ENCODE measurements around the gene ANKRD11.

Gene ANKRD11

DNA sequence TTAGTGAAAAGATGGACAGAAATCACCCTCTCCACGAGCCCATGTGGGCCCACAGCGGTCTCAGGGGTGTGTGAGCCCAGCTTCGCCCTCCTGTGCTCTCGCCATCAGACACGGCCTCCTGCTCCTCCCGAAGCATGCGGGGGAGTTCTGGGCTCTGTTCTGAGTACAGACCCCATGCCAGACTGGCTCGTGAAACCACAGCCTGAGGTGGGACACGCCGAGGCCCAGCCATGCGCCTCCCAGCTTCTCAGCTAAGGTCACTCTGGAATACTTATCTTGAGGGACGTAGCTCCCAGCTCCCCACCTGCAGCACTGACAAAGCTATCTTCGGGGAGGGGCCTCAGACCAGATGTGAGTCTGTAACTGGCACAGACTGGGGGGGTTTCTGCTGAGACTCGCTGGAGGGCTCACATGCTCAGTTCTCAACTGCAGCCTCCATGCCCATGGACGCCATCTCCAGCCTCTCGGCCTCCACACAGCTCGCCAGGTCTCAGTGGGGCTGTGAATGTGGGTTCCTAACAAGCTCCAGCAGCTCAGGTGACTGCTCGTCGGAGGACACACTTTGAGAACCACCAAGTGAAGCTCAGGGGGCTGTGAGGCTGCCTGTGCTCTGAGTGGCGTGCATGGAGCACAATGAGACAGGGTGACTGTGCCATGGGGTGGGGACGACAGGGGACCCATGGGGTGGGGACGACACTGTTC lies 177.6 kb downstream of the ANKRD11 start:
- Histone ChIP-seq H2AFZ (ENCODE audit: low read length) (no peak overlapping the region), H3K27me3 (ENCODE audit: insufficient read depth, low read length, poor library complexity, severe bottlenecking) (no peaks in the 10 kb centered on the region), H3K4me1 (ENCODE audit: insufficient read depth, low read length, poor library complexity, severe bottlenecking) (peaks cover 29% of the 10 kb centered on the region), H3K9me2 (replicated peaks; ENCODE audit: low read depth, low read length) (no peaks in the 10 kb centered on the region), H3K9me3 (ENCODE audit: insufficient read depth, low read depth, low read length) (no peaks in the 10 kb centered on the region), H3K36me3 (ENCODE audit: insufficient read depth, low read length) (peaks cover 21% of the 10 kb centered on the region; the same call in 1 of the 2 replicates), H3F3A (ENCODE audit: low read depth) (peaks cover 13% of the 10 kb centered on the region; the same call in 1 of the 2 replicates), H3K79me2 (ENCODE audit: insufficient read depth, low read length) (peaks cover 86% of the 10 kb centered on the region), H3K4me3 (ENCODE audit: low read length, poor library complexity, severe bottlenecking) (no peak overlapping the region), H4K20me1 (ENCODE audit: insufficient read depth, low read length, poor library complexity, severe bottlenecking) (peaks cover 67% of the 10 kb centered on the region), H3K9ac (ENCODE audit: low read depth, low read length, poor library complexity, severe bottlenecking) (no peak overlapping the region), H3K4me2 (ENCODE audit: low read depth, low read length, poor library complexity, severe bottlenecking) (no peak overlapping the region)
- no peak for TF ChIP-seq EZH2phosphoT487 (IDR thresholded peaks at IDR 0.05; ENCODE audit: borderline replicate concordance)
- TF ChIP-seq, protein P1, sequence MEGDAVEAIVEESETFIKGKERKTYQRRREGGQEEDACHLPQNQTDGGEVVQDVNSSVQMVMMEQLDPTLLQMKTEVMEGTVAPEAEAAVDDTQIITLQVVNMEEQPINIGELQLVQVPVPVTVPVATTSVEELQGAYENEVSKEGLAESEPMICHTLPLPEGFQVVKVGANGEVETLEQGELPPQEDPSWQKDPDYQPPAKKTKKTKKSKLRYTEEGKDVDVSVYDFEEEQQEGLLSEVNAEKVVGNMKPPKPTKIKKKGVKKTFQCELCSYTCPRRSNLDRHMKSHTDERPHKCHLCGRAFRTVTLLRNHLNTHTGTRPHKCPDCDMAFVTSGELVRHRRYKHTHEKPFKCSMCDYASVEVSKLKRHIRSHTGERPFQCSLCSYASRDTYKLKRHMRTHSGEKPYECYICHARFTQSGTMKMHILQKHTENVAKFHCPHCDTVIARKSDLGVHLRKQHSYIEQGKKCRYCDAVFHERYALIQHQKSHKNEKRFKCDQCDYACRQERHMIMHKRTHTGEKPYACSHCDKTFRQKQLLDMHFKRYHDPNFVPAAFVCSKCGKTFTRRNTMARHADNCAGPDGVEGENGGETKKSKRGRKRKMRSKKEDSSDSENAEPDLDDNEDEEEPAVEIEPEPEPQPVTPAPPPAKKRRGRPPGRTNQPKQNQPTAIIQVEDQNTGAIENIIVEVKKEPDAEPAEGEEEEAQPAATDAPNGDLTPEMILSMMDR (conservative IDR thresholded peaks at IDR 0.05; ENCODE audit: low read length), result no peak

DNA sequence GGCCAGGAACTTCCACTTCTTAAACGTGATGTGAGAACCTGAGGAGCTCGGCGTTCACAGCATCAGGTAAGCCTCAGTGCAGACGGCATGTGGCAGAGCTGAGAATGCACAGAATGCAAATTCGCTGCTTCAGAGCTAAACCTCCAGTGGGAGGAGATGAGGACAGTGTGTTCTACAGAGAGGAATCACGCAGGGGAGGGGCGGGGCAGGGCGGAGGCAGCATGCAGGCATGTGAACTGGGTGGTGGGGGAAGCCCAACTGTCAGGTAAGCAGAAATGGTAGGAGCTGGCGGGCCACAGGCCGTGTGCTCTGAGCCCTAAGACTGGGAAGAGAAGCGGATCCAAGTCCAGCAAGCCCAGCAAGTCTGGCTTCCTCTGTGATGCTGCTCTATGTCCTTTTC lies 178.2 kb downstream of the ANKRD11 start:
- peaks cover 68% of the 10 kb centered on the region for H4K20me1 ChIP-seq (ENCODE audit: insufficient read depth, low read length, poor library complexity, severe bottlenecking)
- no peak overlapping the region for H3K4me3 ChIP-seq (ENCODE audit: low read length, poor library complexity, severe bottlenecking)
- H3F3A ChIP-seq (ENCODE audit: low read depth), result peaks cover 13% of the 10 kb centered on the region; the same call in 1 of the 2 replicates
- no peaks in the 10 kb centered on the region for H3K9me3 ChIP-seq (ENCODE audit: insufficient read depth, low read depth, low read length)
- H3K9ac ChIP-seq (ENCODE audit: low read depth, low read length, poor library complexity, severe bottlenecking), result no peak overlapping the region
- H3K9me2 ChIP-seq (replicated peaks; ENCODE audit: low read depth, low read length), result no peaks in the 10 kb centered on the region
- peaks cover 21% of the 10 kb centered on the region; the same call in 1 of the 2 replicates for H3K36me3 ChIP-seq (ENCODE audit: insufficient read depth, low read length)
- peaks cover 27% of the 10 kb centered on the region for H3K4me1 ChIP-seq (ENCODE audit: insufficient read depth, low read length, poor library complexity, severe bottlenecking)
- H2AFZ ChIP-seq (ENCODE audit: low read length), result no peak overlapping the region
- H3K79me2 ChIP-seq (ENCODE audit: insufficient read depth, low read length), result peaks cover 87% of the 10 kb centered on the region
- no peak for TF ChIP-seq EZH2phosphoT487 (IDR thresholded peaks at IDR 0.05; ENCODE audit: borderline replicate concordance)
- TF ChIP-seq, protein P1 (conservative IDR thresholded peaks at IDR 0.05; ENCODE audit: low read length), result no peak
- H3K27me3 ChIP-seq (ENCODE audit: insufficient read depth, low read length, poor library complexity, severe bottlenecking), result no peaks in the 10 kb centered on the region
- no peak overlapping the region for H3K4me2 ChIP-seq (ENCODE audit: low read depth, low read length, poor library complexity, severe bottlenecking)

DNA sequence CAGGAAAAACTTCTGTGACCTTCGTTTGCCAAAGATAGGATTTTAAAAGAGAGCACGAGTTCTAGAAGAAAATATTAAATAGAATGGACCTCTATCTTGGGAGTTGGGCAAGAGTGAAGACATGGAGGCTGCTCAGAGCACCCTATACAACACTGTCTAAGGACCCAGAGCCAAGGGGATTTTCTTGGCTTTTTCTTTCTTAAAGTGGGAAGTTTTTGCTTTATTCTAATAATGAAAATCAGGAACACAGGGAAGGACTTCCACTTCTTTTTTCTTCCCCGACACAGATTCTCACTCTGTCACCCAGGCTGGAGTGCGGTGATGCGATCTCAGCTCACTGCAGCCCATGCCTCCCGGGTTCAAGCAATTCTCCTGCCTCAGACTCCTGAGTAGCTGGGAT lies 178.7 kb downstream of the ANKRD11 start:
- H2AFZ ChIP-seq (ENCODE audit: low read length), result no peak overlapping the region

More for the DNA sequence above, 178.7 kb downstream of the ANKRD11 start:
- Histone ChIP-seq H4K20me1 (ENCODE audit: insufficient read depth, low read length, poor library complexity, severe bottlenecking) (peaks cover 63% of the 10 kb centered on the region), H3K9me3 (ENCODE audit: insufficient read depth, low read depth, low read length) (no peaks in the 10 kb centered on the region), H3K36me3 (ENCODE audit: insufficient read depth, low read length) (peaks cover 21% of the 10 kb centered on the region; the same call in 1 of the 2 replicates), H3K9me2 (replicated peaks; ENCODE audit: low read depth, low read length) (no peaks in the 10 kb centered on the region), H3K9ac (ENCODE audit: low read depth, low read length, poor library complexity, severe bottlenecking) (no peak overlapping the region), H3K79me2 (ENCODE audit: insufficient read depth, low read length) (peaks cover 87% of the 10 kb centered on the region), H3K4me1 (ENCODE audit: insufficient read depth, low read length, poor library complexity, severe bottlenecking) (peaks cover 21% of the 10 kb centered on the region), H3K4me3 (ENCODE audit: low read length, poor library complexity, severe bottlenecking) (no peak overlapping the region), H3K27me3 (ENCODE audit: insufficient read depth, low read length, poor library complexity, severe bottlenecking) (no peaks in the 10 kb centered on the region), H3K4me2 (ENCODE audit: low read depth, low read length, poor library complexity, severe bottlenecking) (no peak overlapping the region), H3F3A (ENCODE audit: low read depth) (peaks cover 9% of the 10 kb centered on the region; the same call in 1 of the 2 replicates)
- TF ChIP-seq, protein P1 (conservative IDR thresholded peaks at IDR 0.05; ENCODE audit: low read length), result no peak
- no peak for TF ChIP-seq EZH2phosphoT487 (IDR thresholded peaks at IDR 0.05; ENCODE audit: borderline replicate concordance)

Measured in Loucy (cell line).